GM12874 (cell line): ENCODE data around the gene THBD.
A peak's percentile ranks its signal among the peaks of the same experiment; 100 is the strongest.

Experiments used
- CTCF ChIP-seq: IDR thresholded peaks from 2 replicates; pipeline ENCODE4 v1.5.1; 2011; ENCODE audit warnings: low read depth, mild to moderate bottlenecking, control low read depth, low read length, moderate library complexity; ENCODE audit not compliant: insufficient read depth

THBD gene

GRCh38 chr20:23094213-23094896 is 44.9 kb upstream of the THBD start:
- no peak for TF ChIP-seq CTCF

- TF ChIP-seq CTCF: no peak
Measured at GRCh38 chr20:23093613-23094012, 44.1 kb upstream of the THBD start.

- no peak for TF ChIP-seq CTCF
Measured at GRCh38 chr20:23092861-23093495, 43.5 kb upstream of the THBD start.

- no peak for TF ChIP-seq CTCF
Measured at GRCh38 chr20:23092384-23092756, 42.9 kb upstream of the THBD start.

GRCh38 chr20:23091721-23092383 is 42.4 kb upstream of the THBD start:
- TF ChIP-seq CTCF: no peak

- no peak for TF ChIP-seq CTCF
Measured at GRCh38 chr20:23090878-23091277, 41.4 kb upstream of the THBD start.

GRCh38 chr20:23090147-23090546 is 40.7 kb upstream of the THBD start:
- TF ChIP-seq CTCF: 0 out of 2 replicates have a peak, but pooled peaks have one; percentile 13
